GM10266 (cell line): ENCODE measurements around the gene GPR75.
"Not testable (repeated sequence)": the region's sequence is repeated elsewhere in the genome, so short reads cannot be mapped to it uniquely, and the experiment has no call there.

Source experiments
- DNase-seq: peaks from one replicate; pipeline ENCODE4 v3.0.0; 2012; ENCODE audit errors: extremely low spot score
- TF ChIP-seq, protein P1 (sequence below): IDR thresholded peaks from 2 replicates; pipeline ENCODE4 v1.5.1; 2012; ENCODE audit warnings: mild to moderate bottlenecking, low read depth; ENCODE audit not compliant: control insufficient read depth, insufficient read depth; ENCODE audit errors: missing control alignments

Gene GPR75

DNA sequence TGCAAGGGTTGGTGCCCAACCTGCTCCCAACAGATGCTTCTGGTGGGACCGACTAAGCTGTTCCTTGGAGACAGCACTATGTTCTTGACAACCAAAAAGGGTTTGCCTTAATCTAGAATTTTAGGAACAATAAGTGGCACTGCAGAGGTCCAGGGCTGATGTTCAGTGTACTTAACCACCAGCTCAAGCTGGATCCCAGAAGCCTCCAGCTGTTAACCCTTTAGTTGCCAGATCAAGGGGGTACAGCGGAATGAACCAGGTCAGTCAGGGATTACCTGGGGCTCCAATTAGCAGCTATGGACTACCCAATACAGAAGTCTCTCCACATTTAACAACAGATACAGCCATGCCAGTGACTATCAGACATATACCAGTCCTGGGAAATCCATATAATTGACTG is 3.5 kb downstream of the GPR75 start:
- TF ChIP-seq, protein P1, sequence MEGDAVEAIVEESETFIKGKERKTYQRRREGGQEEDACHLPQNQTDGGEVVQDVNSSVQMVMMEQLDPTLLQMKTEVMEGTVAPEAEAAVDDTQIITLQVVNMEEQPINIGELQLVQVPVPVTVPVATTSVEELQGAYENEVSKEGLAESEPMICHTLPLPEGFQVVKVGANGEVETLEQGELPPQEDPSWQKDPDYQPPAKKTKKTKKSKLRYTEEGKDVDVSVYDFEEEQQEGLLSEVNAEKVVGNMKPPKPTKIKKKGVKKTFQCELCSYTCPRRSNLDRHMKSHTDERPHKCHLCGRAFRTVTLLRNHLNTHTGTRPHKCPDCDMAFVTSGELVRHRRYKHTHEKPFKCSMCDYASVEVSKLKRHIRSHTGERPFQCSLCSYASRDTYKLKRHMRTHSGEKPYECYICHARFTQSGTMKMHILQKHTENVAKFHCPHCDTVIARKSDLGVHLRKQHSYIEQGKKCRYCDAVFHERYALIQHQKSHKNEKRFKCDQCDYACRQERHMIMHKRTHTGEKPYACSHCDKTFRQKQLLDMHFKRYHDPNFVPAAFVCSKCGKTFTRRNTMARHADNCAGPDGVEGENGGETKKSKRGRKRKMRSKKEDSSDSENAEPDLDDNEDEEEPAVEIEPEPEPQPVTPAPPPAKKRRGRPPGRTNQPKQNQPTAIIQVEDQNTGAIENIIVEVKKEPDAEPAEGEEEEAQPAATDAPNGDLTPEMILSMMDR, result no peak
- no peak for DNase-seq

DNA sequence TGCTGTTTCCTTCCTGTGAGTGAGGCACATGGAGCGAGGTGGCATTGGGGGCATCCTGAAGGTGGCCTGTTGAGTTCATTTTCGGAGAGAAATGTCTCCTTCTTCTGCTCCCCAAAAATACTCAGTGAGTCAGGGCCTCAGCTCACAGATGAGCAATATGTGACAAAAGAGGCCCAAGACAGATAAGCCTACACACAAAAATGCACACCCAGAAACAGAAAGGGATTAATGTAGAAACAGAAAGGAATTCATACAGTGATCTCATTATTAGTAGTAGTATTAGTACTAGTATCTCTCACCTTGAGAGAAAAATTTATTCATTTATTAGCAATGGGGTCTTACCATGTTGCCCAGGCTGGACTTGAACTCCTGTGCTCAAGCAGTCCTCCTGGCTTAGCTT is 5.1 kb downstream of the GPR75 start:
- TF ChIP-seq, protein P1, result no peak

DNA sequence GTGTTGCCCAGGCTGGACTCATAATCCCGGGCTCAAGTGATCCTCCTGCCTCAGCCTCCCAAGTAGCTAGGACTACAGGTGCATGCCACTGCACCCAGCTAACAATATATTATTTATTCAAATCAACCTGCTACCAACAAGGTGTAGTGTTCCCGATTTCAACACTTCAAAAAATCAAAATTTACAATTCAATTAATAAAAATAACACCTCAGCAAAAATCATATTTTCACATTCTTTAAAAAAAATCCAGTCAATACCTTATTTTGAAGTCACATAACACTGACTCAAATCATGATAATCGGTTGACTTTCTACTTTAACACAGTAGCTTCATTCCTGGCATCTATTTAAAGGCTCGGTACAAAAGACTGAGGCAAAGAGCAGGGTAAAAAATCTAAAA is 7.2 kb downstream of the GPR75 start:
- no peak for DNase-seq
- TF ChIP-seq, protein P1, result no peak

More for the DNA sequence above, 5.1 kb downstream of the GPR75 start:
- no peak for DNase-seq

DNA sequence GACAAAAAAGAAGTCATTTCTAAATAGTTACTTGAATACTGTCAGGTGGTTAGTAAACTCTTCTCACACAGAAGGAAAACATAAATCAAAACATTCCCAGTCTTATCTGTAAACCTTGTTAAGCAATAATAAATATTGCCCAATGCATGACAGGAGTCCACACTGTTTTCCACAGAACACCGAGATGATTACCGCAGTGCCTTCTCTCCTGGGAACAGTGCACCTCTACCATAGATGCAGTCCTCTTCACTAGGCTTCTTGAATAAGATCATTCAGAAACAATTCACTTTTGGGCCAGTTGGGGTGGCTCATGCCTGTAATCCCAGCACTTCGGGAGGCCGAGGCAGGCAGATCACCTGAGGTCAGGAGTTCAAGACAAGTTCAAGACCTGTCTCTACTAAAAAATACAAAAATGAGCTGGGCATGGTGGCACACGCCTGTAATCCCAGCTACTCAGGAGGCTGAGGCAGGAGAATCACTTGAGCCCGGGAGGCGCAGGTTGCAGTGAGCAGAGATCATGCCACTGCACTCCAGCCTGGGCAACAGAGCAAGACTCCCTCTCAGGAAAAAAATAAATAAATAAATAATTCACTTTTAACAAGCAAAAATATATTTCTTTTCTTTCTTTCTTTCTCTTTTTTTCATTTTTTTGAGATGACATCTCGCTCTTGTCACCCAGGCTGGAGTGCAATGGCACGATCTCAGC is 8.6 kb downstream of the GPR75 start:
- DNase-seq, result not testable (repeated sequence)

DNA sequence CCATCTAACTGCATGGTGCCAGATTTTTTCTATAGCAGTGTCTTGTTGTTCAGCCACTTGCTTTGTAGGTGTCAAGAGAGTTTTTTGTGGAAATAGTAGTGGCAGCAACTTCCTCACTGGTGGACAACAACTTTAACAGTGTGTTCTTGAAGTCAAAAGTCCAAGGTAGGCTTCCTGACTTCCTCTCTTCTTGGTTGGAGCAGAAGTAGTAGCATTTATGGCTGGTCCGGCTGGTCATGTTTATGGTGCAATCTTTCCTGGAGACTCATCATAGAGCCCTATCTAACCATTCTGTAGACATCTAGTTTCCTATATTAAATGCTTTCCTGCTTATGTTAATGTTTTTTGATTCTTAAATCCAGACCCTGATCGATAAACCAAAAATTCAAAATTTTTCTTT is 11.7 kb downstream of the GPR75 start:
- TF ChIP-seq, protein P1, result no peak
- DNase-seq, result no peak

DNA sequence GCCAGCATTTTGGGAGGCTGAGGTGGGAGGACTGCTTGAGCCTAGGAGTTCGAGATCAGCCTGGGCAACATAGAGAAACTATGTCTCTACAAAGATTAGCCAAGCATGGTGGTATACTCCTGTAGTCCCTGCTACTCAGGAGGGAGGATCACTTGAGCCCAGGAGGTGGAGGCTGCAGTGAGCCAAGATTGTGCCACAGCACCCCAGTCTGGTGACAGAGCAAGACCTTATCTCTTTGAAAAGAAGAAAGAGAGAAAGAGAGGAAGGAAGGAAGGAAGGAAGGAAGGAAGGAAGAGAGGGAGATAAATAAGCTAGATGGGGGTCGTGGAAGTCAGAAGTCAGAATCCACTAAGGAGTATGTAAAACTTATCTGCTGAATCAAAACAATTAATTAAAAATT is 16.2 kb downstream of the GPR75 start:
- TF ChIP-seq, protein P1, result no peak
- DNase-seq, result no peak

DNA sequence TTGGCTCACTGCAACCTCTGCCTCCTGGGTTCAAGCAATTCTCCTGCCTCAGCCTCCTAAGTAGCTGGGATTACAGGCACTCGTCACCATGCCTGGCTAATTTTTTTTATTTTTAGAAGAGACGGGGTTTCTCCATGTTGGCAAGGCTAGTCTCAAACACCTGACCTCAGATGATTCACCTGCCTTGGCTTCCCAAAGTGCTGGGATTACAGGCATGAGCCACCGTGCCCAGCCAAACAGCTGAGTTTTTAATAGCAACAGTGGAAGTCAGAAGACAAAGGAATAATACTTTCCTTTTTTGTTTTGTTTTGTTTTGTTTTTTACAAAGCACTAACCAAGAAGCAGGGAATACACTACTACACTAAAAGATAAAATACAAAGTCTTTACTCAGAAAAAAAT is 16.9 kb downstream of the GPR75 start:
- DNase-seq, result no peak
- TF ChIP-seq, protein P1, result no peak

DNA sequence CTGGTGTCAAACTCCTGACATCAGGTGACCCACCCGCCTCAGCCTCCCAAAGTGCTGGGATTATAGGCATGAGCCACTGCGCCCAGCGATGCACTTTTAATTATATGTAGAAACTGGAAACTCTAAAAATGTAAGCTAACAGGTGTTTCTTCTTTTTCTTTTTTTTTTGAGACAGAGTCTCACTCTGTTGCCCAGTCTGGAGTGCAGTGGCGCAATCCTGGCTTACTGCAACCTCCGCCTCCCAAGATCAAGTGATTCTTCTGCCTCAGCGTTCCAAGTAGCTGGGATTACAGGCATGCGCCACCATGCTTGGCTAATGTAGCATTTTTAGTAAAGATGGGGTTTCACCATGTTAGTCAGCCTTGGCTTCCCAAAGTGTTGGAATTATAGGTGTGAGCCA is 18.1 kb downstream of the GPR75 start:
- DNase-seq, result not testable (repeated sequence)
